HCT116 (cell line): ENCODE results near the gene LIPI. TPM values are rescaled to one million over a fixed set of nuclear protein-coding genes. Genes with fewer than 3 reads are reported as not detected.

Experiments used
- ATAC-seq: fragments of 200-7000 bp; cut with Tn5 transposase; 2 replicates; pipeline ENCODE4 v1.9.1; 2020; ENCODE audit warnings: mild to moderate bottlenecking, moderate library complexity
- BruUV-seq: library from RNA; stranded (reverse); fragments of 400-500 nt; replicated peaks from 2 replicates; lab custom pipeline; 2021; lab: Mats Ljungman, UMichigan
- CTCF ChIA-PET: fragments of 300-600 bp; sonication (Branson Sonifier 250); formaldehyde crosslinking; loops from one replicate; lab custom pipeline; 2021; ENCODE audit warnings: antibody characterized with exemption; lab: Charles Lee
- POLR2A ChIA-PET: fragments of 300-600, 350-600 bp; sonication (Branson Sonifier 250); formaldehyde crosslinking; loops from one replicate; lab custom pipeline; 2021; ENCODE audit warnings: antibody characterized with exemption; lab: Charles Lee
- RAD21 ChIA-PET, 2 experiments: fragments of 300-600 bp; sonication (Branson Sonifier 250); formaldehyde crosslinking; loops; one replicate each; lab custom pipeline; 2023; ENCODE audit warnings: low total read pairs in 2 of 2; ENCODE audit not compliant: uncharacterized antibody in 2 of 2, unreplicated experiment in 2 of 2, low non-redundant PET in 1 of 2; lab: Charles Lee
- DNase-seq: peaks from one replicate; pipeline ENCODE4 v3.0.0-alpha.2; 2010; ENCODE audit warnings: low read depth, low spot score
- H2AFZ ChIP-seq: fragments of 200-600 bp; shearing (Covaris generic), sonication (generic); 2 replicates; pipeline ENCODE4 v1.6.1; 2017; ENCODE audit warnings: low read depth, mixed run types, mixed read lengths, antibody characterized with exemption, low read length; ENCODE audit not compliant: poor library complexity, severe bottlenecking
- H3K27ac ChIP-seq: 2 replicates; pipeline ENCODE4 v1.5.1; 2012; ENCODE audit warnings: low read depth, low read length
- H3K27me3 ChIP-seq: fragments of 200-600 bp; sonication (generic); 2 replicates; pipeline ENCODE4 v1.6.1; 2016; ENCODE audit warnings: mixed run types, low read length, mixed read lengths; ENCODE audit not compliant: insufficient read depth
- H3K36me3 ChIP-seq, 2 experiments: fragments of 200-500 bp in 1 of 2; fragments of 200-600 bp in 1 of 2; sonication (Bioruptor generic) in 1 of 2; sonication (generic) in 1 of 2; 2 replicates each; pipeline versions ENCODE4 v1.5.1 to v1.6.1; 2014 to 2016; ENCODE audit warnings: low read length in 2 of 2, inconsistent platforms in 1 of 2, mixed read lengths in 1 of 2, mixed run types in 1 of 2; ENCODE audit not compliant: insufficient read depth in 2 of 2, control insufficient read depth in 1 of 2
- H3K4me1 ChIP-seq, 2 experiments: fragments of 200-600 bp in 1 of 2; sonication (generic) in 1 of 2; 2 replicates each; pipeline versions ENCODE4 v1.5.1 to v1.6.1; 2012 to 2017; ENCODE audit warnings: low read length in 2 of 2, inconsistent platforms in 1 of 2, mild to moderate bottlenecking in 1 of 2, mixed read lengths in 1 of 2, mixed run types in 1 of 2, moderate library complexity in 1 of 2; ENCODE audit not compliant: insufficient read depth in 2 of 2, control insufficient read depth in 1 of 2
- H3K4me2 ChIP-seq: fragments of 200-600 bp; sonication (generic); 2 replicates; pipeline ENCODE4 v1.6.1; 2017; ENCODE audit warnings: mixed run types, low read length, mixed read lengths
- H3K4me3 ChIP-seq, 2 experiments: fragments of 200-600 bp in 1 of 2; sonication (generic) in 1 of 2; replicated peaks in 1 of 2; 2 replicates each; pipeline ENCODE4 v1.5.1; 2011 to 2016; ENCODE audit warnings: low read length in 2 of 2, control low read depth in 1 of 2, low read depth in 1 of 2, mild to moderate bottlenecking in 1 of 2, mixed read lengths in 1 of 2, mixed run types in 1 of 2
- H3K79me2 ChIP-seq: fragments of 200-600 bp; sonication (generic); 2 replicates; pipeline ENCODE4 v1.6.1; 2017; ENCODE audit warnings: mild to moderate bottlenecking, mixed run types, low read length, moderate library complexity, mixed read lengths; ENCODE audit not compliant: insufficient read depth
- H3K9ac ChIP-seq: fragments of 200-600 bp; sonication (generic); 2 replicates; pipeline ENCODE4 v1.6.1; 2016; ENCODE audit warnings: low read length, mixed read lengths
- H3K9me2 ChIP-seq: fragments of 200-600 bp; sonication (generic), shearing (Covaris generic); 2 replicates; pipeline ENCODE4 v1.6.1; 2017; ENCODE audit warnings: mixed run types, mild to moderate bottlenecking, moderate library complexity; ENCODE audit not compliant: insufficient read depth
- H3K9me3 ChIP-seq, 2 experiments: fragments of 200-500 bp in 1 of 2; fragments of 200-600 bp in 1 of 2; sonication (Bioruptor generic) in 1 of 2; sonication (generic) in 1 of 2; 2 replicates each; pipeline ENCODE4 v1.6.1; 2014 to 2017; ENCODE audit warnings: low read length in 2 of 2, mixed read lengths in 2 of 2, inconsistent platforms in 1 of 2, low read depth in 1 of 2, mild to moderate bottlenecking in 1 of 2, mixed run types in 1 of 2, moderate library complexity in 1 of 2; ENCODE audit not compliant: control insufficient read depth in 1 of 2, insufficient read depth in 1 of 2
- H4K20me1 ChIP-seq: fragments of 200-600 bp; sonication (generic), shearing (Covaris generic); 2 replicates; pipeline ENCODE4 v1.6.1; 2017; ENCODE audit warnings: mixed run types, mild to moderate bottlenecking, moderate library complexity; ENCODE audit not compliant: insufficient read depth
- CEBPB ChIP-seq: IDR thresholded peaks from 2 replicates; pipeline ENCODE4 v1.6.1; 2012; ENCODE audit warnings: low read depth
- EGR1 ChIP-seq: IDR thresholded peaks from 2 replicates; pipeline ENCODE4 v1.6.1; 2012; ENCODE audit warnings: low read depth
- ELF1 ChIP-seq: IDR thresholded peaks from 2 replicates; pipeline ENCODE4 v1.6.1; 2012; ENCODE audit warnings: low read depth, borderline replicate concordance
- EZH2phosphoT487 ChIP-seq: fragments of 200-600 bp; IDR thresholded peaks from 2 replicates; pipeline ENCODE4 v1.6.1; 2018; ENCODE audit warnings: antibody characterized with exemption, borderline replicate concordance
- FOSL1 ChIP-seq: IDR thresholded peaks from 2 replicates; pipeline ENCODE4 v1.6.1; 2012; ENCODE audit warnings: low read depth
- JUND ChIP-seq: IDR thresholded peaks from 2 replicates; pipeline ENCODE4 v1.6.1; 2012
- MAX ChIP-seq: IDR thresholded peaks from 2 replicates; pipeline ENCODE4 v1.6.1; 2012
- POLR2A ChIP-seq: IDR thresholded peaks from 2 replicates; pipeline ENCODE4 v1.7.0; 2011; ENCODE audit warnings: borderline replicate concordance; ENCODE audit not compliant: insufficient read depth, insufficient read length; ENCODE audit errors: extremely low read depth
- RAD21 ChIP-seq: IDR thresholded peaks from 2 replicates; pipeline ENCODE4 v1.6.1; 2012; ENCODE audit warnings: low read depth, mild to moderate bottlenecking
- REST ChIP-seq: IDR thresholded peaks from 2 replicates; pipeline ENCODE4 v1.6.1; 2012; ENCODE audit warnings: low read depth
- SIN3A ChIP-seq: IDR thresholded peaks from 2 replicates; pipeline ENCODE4 v1.6.1; 2012; ENCODE audit warnings: low read depth
- SP1 ChIP-seq: IDR thresholded peaks from 2 replicates; pipeline ENCODE4 v1.6.1; 2012; ENCODE audit warnings: low read depth
- SRF ChIP-seq: IDR thresholded peaks from 2 replicates; pipeline ENCODE4 v1.6.1; 2012; ENCODE audit warnings: low read depth
- ZFX ChIP-seq: fragments of 450-650 bp; IDR thresholded peaks from 2 replicates; pipeline ENCODE4 v1.6.1; 2017
- ZNF274 ChIP-seq: fragments of 200-500 bp; sonication (Bioruptor generic); IDR thresholded peaks from 2 replicates; pipeline ENCODE4 v1.6.1; 2014; ENCODE audit warnings: mild to moderate bottlenecking, low read depth, low read length, inconsistent platforms
- intact Hi-C: fragments of 100-400 bp; cut with micrococcal nuclease; formaldehyde crosslinking; loops from 2 replicates; pipeline ENCODE4 v1.10.0; 2022
- total RNA-seq: library from RNA; stranded (reverse); gene quantifications from one replicate; pipeline ENCODE4 v1.2.1, GENCODE V29; 2021; ENCODE audit not compliant: unreplicated experiment
- TF ChIP-seq, protein P1 (sequence below): IDR thresholded peaks from 2 replicates; pipeline ENCODE4 v1.6.1; 2012

The LIPI gene
- total RNA-seq, 1 experiment from 2014 or later, result not detected

- DNase-seq (no peak), ATAC-seq (no peak)
- intact Hi-C loops, result no loop called here
- no peaks in the 10 kb centered on the region for H3K79me2 ChIP-seq
- no peaks in the 10 kb centered on the region for H3K9me2 ChIP-seq
- no peaks in the 10 kb centered on the region for H3K27me3 ChIP-seq
- TF ChIP-seq SRF (no peak), EZH2phosphoT487 (no peak), EGR1 (no peak), FOSL1 (no peak), SIN3A (no peak), JUND (no peak), ELF1 (no peak), SP1 (no peak), RAD21 (no peak), ZFX (no peak), MAX (no peak), CEBPB (no peak), REST (no peak), ZNF274 (no peak), POLR2A (no peak)
- TF ChIP-seq, protein P1, sequence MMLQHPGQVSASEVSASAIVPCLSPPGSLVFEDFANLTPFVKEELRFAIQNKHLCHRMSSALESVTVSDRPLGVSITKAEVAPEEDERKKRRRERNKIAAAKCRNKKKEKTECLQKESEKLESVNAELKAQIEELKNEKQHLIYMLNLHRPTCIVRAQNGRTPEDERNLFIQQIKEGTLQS, result no peak
- no peak overlapping the region for H3K4me2 ChIP-seq
- RAD21 ChIA-PET, result no interaction called here
- CTCF ChIA-PET, result no interaction called here
- POLR2A ChIA-PET, result no interaction called here
- H3K4me1 ChIP-seq, result no peaks in the 10 kb centered on the region
- H3K9ac ChIP-seq, result no peak overlapping the region
- no peak overlapping the region for H3K4me3 ChIP-seq
- H3K9me3 ChIP-seq, result peaks cover 0 to 15% of the 10 kb centered on the region in 2 experiments; a peak in 1 of 4 replicates
- no peaks in the 10 kb centered on the region for H4K20me1 ChIP-seq
- no peak overlapping the region for H3K27ac ChIP-seq
- BruUV-seq, result no TSS peak
- no peaks in the 10 kb centered on the region for H3K36me3 ChIP-seq
- H2AFZ ChIP-seq, result no peak overlapping the region
These were observed 114.6 kb downstream of the LIPI start for GRCh38 chr21:14096172-14096571.
